Posterior cingulate gyrus (tissue), 11 donors: ENCODE results near the gene EEF1AKMT1.
"Not testable (repeated sequence)": the region's sequence is repeated elsewhere in the genome, so short reads cannot be mapped to it uniquely, and the experiment has no call there.

ENCODE experiments used
- DNase-seq, 10 donors: peaks; one replicate each; pipeline versions ENCODE4 v3.0.0 to v3.0.0-alpha.2; 2020 to 2021; ENCODE audit warnings: mixed read lengths in 3 of 10
- intact Hi-C: fragments of 100-400 bp; cut with DNase I; formaldehyde crosslinking; loops from one replicate; pipeline ENCODE4 v1.15.1; 2023

EEF1AKMT1 gene

GRCh38 chr13:20703780-20704458 is 69.8 kb downstream of the EEF1AKMT1 start:
- intact Hi-C loops: loop anchor here (5.0 kb wide), 3 partner anchors 68 to 177 kb away; partner anchors contain the start of genes CRYL1, EEF1AKMT1 and IFT88
- DNase-seq: peak; percentile 53 to 96 (median 67)

DNA sequence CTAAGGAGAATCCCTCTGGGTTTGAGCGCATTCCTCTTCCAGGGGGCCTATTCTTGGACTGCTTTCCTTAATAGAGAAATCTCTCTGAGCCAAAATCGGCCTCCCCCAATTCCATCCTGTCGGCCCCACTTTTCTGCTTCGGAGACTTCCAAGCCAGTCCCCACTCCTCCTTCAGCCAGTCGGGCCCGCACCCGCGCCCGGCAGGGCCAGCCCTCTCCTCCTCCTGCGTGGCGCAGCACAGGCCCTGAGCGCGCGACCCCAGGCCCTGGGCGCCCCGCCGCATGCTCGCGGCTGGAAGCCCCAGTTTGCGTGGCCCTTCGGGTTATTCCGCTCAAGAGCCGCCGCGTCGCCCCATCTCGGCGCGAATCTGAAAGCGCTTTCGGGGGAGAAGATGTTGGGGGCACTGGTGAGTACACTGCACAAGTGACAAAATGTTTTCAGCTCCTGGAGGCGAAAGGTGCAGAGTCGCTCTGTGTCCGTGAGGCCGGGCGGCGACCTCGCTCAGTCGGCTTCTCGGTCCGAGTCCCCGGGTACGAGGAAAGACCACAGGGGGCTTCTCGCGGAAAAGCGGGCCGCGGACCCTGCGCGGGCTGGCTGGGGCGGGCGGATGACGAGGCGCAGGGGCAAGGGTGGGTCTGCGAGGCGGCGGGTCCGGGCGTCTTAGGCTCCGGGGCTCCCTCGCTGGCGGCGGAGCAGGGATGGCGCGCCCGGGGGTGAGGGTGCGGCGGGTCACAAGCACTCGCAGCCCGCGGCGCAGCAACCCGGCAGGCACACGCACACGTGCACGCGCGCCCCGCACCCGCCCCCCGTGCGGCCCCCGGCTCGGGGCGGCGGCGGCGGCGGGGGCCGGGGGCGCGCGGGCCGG is 70.6 kb downstream of the EEF1AKMT1 start, which contains the start of gene IL17D:
TSS of gene IL17D (plus strand) at position 785 of the 865 bp plus-strand sequence. CDS start 303 bp downstream, outside the sequence.
- intact Hi-C loops: loop anchor here (5.0 kb wide), 3 partner anchors 69 to 176 kb away; partner anchors contain the start of genes CRYL1, EEF1AKMT1 and IFT88
- DNase-seq: peak in 4 of 10 donors; percentile 33 to 89 (median 74)

DNA sequence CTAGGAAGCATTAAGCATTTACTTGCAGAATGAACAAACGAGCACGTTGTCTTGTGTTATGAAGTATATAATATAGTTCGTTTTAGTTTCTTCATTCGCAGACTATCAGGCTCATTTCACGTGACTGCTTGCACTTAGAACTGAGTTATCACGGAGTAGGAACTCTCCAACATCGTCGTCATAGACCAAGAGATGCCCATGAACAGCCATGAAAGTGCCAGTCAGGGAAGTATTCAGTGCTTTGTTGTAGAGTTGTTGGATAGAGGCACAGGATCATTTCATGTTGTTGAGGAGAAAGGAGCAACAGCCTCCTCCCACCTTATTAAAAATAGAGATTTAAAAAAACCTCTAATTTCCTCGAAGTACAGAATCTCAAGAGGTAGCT is 71.2 kb downstream of the EEF1AKMT1 start:
- DNase-seq: no peak
- intact Hi-C loops: loop anchor here (5.0 kb wide), 3 partner anchors 70 to 175 kb away; partner anchors contain the start of genes CRYL1, EEF1AKMT1 and IFT88

DNA sequence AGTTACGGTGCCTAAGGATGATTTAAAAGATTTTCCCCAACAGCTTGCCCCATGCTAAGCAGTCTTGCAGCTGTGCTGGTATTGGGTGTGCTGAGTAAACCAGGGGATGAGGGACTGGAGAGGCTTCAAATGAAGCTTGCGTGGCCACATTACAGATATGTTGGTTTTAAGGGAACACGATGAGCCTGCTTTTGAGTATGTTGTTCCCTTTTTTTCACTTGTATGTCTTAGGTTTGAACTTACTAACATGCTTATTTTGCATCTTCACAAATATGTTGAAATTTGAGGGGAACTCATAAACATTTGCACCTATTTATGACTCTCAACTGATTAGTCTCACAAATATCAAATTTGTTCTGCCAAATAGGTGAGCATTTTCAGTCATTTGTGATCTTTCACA is 72.3 kb downstream of the EEF1AKMT1 start:
- no peak for DNase-seq
- intact Hi-C loops: loop anchor here (5.0 kb wide), 3 partner anchors 71 to 174 kb away; partner anchors contain the start of genes CRYL1, EEF1AKMT1 and IFT88

GRCh38 chr13:20700288-20700687 is 73.5 kb downstream of the EEF1AKMT1 start:
- intact Hi-C loops: loop anchor here (5.0 kb wide), 3 partner anchors 72 to 173 kb away; partner anchors contain the start of genes CRYL1, EEF1AKMT1 and IFT88
- no peak for DNase-seq

- intact Hi-C loops: loop anchor here (5.0 kb wide), 3 partner anchors 73 to 172 kb away; partner anchors contain the start of genes CRYL1, EEF1AKMT1 and IFT88
- no peak for DNase-seq
These were observed 74.0 kb downstream of the EEF1AKMT1 start for GRCh38 chr13:20699715-20700114.

DNA sequence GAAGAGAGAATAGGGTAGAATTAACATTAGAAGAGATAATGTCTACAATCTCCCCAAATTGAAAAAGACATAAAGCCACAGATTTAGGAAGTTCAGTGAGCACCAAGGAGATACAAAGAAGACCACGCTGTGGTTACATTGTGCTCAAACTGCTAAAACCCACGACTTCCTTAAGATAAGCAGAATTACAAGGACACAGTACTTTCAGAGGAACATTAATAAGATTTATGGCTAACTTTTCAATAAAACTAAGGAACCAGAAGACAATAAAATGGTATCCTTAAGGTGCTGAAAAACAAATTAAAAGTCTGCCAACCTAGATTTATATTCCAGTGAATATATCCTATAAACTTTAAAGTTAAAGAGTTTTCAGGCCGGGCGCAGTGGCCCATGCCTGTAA is 77.7 kb downstream of the EEF1AKMT1 start:
- no peak for DNase-seq
- intact Hi-C loops: no loop called here

GRCh38 chr13:20691616-20692015 is 82.1 kb downstream of the EEF1AKMT1 start:
- intact Hi-C loops: no loop called here

DNA sequence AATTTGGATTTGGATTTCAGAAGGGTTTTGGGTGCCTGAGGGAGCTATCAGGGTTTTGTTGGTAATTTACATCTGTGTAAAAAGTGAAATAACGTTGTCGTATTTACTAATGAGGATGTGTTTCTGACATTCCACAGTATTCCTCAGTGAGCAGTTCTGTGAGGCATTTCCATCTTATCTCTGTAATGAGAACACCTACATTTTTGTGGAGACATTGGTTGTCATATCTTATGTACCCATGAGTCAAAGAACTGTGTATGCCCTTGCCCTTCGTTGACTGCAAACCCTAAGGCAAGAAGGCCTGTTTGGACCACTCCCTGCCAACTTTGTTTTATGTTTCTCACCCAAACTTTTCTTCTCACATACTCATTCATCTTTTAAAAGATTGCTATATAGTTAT is 84.5 kb downstream of the EEF1AKMT1 start:
- intact Hi-C loops: no loop called here
- DNase-seq: no peak

More at GRCh38 chr13:20691616-20692015, 82.1 kb downstream of the EEF1AKMT1 start:
- DNase-seq: no peak

DNA sequence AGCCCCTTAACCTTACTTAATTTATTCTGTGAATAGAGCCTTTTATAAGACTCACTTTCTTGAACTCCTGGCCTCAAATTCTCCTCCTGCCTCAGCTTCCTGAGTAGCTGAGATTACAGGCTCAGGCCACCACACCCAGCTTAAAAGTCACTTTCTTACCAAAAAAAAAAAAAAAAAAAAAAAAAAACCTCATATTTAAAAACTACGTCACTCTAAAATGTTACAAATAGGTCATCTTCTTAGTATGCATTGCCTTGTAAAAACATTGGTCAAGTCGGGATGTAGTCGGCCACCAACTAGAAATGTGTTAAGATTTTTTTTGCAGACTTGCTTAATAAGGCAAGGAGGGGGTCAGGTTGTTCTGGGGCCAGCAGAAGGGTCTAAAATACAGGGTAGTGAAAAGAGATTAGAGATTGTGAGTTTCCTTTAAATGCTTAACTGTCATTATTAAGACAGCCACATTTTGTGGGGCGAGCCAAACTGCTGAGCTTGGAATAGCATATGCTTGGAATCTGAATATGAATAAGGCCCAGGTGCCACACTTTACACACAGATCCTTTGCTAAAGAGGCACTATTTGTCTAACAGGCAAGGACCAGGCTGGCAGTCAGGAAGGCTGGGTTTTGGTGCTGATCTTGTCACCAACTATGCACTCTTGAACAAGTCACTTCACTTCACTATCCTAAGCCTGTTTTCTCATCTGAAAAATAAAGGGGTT is 86.7 kb downstream of the EEF1AKMT1 start:
- intact Hi-C loops: no loop called here

GRCh38 chr13:20686167-20686566 is 87.6 kb downstream of the EEF1AKMT1 start:
- DNase-seq: no peak
- intact Hi-C loops: no loop called here

More for the DNA sequence above, 86.7 kb downstream of the EEF1AKMT1 start:
- DNase-seq: no peak

DNA sequence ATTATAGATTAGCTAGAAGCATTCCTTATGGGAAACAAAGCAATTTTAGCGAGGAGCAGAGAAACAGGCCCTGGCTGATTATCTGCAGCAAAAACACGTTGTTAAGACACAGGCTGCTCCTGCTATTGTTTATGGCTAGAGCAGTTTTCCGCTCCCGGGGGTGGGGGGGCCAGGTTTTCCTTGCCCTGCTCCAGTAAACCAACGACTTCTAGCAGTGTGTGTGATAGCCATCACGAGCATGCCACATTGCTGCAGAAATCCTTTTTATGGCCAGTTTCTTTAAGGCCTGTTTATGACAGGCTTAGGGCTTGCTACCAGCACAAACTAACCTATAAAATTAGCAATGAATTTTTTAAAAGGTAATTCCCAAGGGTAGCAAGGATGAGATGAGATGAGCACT is 88.7 kb downstream of the EEF1AKMT1 start:
- intact Hi-C loops: no loop called here
- DNase-seq: no peak

GRCh38 chr13:20684546-20684945 is 89.2 kb downstream of the EEF1AKMT1 start:
- DNase-seq: no peak
- intact Hi-C loops: no loop called here

DNA sequence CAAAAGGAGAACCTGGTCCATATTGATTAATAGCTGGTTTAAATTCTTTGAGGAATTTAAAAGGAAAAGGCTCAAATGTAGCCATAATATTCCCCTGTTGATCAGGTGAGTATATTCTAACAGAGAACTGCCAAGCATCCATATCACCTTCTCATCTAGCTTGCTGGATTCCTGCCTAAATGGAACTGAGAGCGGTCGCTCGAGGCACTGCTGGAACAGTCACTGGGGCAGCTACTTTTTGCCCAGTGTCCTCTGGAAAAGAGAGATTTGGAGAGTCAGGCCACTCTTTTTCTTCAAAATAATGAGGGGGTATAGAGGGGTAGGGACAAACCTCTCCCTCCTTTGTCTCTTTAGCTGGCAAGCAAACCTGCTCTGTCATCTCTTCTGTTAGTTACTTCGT is 89.7 kb downstream of the EEF1AKMT1 start:
- intact Hi-C loops: no loop called here
- DNase-seq: no peak

- no peak for DNase-seq
- intact Hi-C loops: no loop called here
These were observed 91.7 kb downstream of the EEF1AKMT1 start for GRCh38 chr13:20682061-20682460.

DNA sequence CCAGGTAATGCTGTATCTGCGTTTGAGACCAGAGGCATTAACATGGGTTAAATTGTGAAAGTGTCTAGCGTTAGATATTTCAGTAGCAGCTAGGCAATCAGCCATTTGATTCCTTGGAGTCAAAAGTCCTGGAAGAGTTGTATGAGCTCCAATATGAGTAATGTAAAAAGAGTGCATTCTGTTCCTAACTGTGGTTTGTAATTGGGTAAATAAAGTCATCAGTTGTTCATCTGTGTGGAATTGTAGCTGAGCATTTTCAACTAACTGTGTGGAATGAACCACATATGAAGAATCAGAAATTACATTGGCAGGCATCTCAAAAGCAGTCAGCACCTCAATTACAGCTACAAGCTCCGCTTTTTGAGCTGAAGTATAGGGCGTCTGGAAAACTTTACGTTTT is 92.3 kb downstream of the EEF1AKMT1 start:
- DNase-seq, intact Hi-C loops: not testable (repeated sequence)

DNA sequence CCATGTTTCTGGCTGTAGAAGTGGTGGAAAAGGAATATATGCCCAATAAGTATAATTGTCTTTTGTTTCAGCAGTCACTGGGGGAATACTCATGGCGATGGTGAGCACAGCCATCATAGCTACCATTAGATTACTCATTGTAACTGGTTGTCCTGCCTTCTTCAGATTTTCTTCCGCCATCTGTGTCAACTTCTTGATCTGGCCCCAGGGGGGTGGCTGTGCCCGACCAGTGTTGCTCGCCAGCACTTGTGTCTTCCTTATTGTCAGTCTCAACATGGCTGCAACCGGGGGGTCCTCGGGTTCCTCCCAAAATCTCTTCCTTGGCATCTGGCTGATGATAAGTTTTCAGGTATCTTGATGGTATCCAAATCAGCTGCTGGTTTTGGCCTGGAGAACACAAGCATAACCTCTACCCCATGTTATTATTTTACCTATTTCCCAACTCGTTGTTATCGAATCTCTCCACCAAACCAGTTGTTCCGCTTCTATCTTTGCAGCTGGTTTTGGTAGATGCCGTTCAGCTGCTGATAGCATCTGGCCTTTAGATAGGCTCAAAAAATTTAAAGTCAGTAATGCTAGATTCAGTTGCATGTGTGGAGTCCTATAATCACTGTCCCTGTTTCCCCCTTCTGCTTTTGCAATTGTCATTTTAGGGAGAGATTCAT is 93.2 kb downstream of the EEF1AKMT1 start:
- no peak for DNase-seq
- intact Hi-C loops: no loop called here

DNA sequence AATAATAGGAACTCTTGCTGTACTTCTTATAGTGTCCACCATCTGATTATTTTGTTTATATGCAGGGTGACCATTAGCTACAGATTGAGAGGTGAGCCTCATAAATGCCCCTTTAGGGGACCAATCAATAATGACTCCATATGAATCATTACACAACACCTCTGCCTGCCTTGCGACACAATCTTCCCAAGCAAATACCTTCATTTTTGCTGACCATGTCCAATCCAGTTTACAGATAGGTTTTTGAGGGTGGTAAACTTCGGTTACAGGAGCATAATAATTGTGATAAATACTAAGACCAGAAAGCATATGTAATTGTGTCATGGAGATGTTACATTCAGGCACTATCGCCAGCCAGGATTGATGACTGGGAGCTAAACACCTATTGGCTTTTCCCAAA is 93.9 kb downstream of the EEF1AKMT1 start:
- DNase-seq: no peak
- intact Hi-C loops: no loop called here
